SKM-1 treated with dmso at 0.1 percent for 144 hours (cell line): ENCODE data around the gene PRSS2.
"Not testable (repeated sequence)": the region's sequence is repeated elsewhere in the genome, so short reads cannot be mapped to it uniquely, and the experiment has no call there.

Experiments
- DNase-seq: peaks from one replicate; lab custom pipeline; 2025; ENCODE audit not compliant: unreplicated experiment; lab: John Stamatoyannopoulos, UW

Gene PRSS2

GRCh38 chr7:142770661-142771352 lies at the start of gene PRSS2:
PRSS2 (plus strand) TSS chr7:142770970; CDS start chr7:142770983, 13 bp downstream.
- no peak for DNase-seq

- no peak for DNase-seq
Measured at GRCh38 chr7:142720986-142721385, 49.8 kb upstream of the PRSS2 start.

GRCh38 chr7:142722248-142722794 lies 48.4 kb upstream of the PRSS2 start:
- no peak for DNase-seq

- no peak for DNase-seq
Measured at GRCh38 chr7:142733271-142733670, 37.5 kb upstream of the PRSS2 start.

GRCh38 chr7:142739923-142740492 lies 30.8 kb upstream of the PRSS2 start:
- no peak for DNase-seq

GRCh38 chr7:142740786-142741185 lies 30.0 kb upstream of the PRSS2 start:
- no peak for DNase-seq

GRCh38 chr7:142741932-142742331 lies 28.8 kb upstream of the PRSS2 start:
- DNase-seq, result not testable (repeated sequence)

- DNase-seq, result no peak
Measured at GRCh38 chr7:142745091-142745635, 25.6 kb upstream of the PRSS2 start.

- DNase-seq, result no peak
Measured at GRCh38 chr7:142745745-142746144, 25.0 kb upstream of the PRSS2 start.

- peak; percentile 24 for DNase-seq
Measured at GRCh38 chr7:142746264-142746663, 24.5 kb upstream of the PRSS2 start.

GRCh38 chr7:142748410-142748809 lies 22.4 kb upstream of the PRSS2 start:
- DNase-seq, result not testable (repeated sequence)

- no peak for DNase-seq
Measured at GRCh38 chr7:142749218-142749993, 21.4 kb upstream of the PRSS2 start, which contains the start of gene PRSS1. PRSS1 (plus strand) TSS chr7:142749472; CDS start chr7:142749485, 13 bp downstream.

- DNase-seq, result no peak
Measured at GRCh38 chr7:142750321-142750938, 20.3 kb upstream of the PRSS2 start.

- not testable (repeated sequence) for DNase-seq
Measured at GRCh38 chr7:142751526-142752175, 19.1 kb upstream of the PRSS2 start.

- DNase-seq, result no peak
Measured at GRCh38 chr7:142752376-142753225, 18.2 kb upstream of the PRSS2 start.

- DNase-seq, result no peak
Measured at GRCh38 chr7:142753366-142753765, 17.4 kb upstream of the PRSS2 start.

GRCh38 chr7:142753925-142754491 lies 16.8 kb upstream of the PRSS2 start:
- not testable (repeated sequence) for DNase-seq

- no peak for DNase-seq
Measured at GRCh38 chr7:142754681-142755575, 15.8 kb upstream of the PRSS2 start.
